ENCODE measurements around the gene DALRD3.

DNA sequence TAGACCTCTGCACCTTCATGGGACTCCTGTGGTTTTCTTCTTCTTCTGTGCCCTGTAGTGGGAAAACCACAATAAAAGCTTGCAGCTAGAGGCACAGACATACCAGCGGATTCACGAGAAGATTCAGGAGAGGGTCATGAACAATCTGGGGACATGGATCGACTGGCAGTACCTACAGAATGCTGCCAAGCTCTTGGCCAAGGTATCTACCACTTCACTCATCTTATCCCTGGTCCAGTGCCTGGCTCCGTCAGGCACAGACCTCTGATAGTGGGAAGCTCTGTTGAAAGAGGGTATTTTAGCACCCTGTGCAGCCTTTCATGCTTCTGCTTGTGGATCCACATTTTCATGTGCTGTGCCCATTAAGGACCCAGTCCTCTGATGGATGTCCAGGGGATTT is 38.1 kb downstream of the DALRD3 start:
- no peak for TF ChIP-seq CTCF (IDR thresholded peaks at IDR 0.05)
- TF ChIP-seq RXRA (IDR thresholded peaks at IDR 0.05; ENCODE audit: borderline replicate concordance, low read depth): no peak
- no peak for TF ChIP-seq CHD2 (IDR thresholded peaks at IDR 0.05; ENCODE audit: low read length, partially characterized antibody)
- no peak for TF ChIP-seq EZH2phosphoT487 (IDR thresholded peaks at IDR 0.05; ENCODE audit: borderline replicate concordance, low read depth)
- TF ChIP-seq TCF12 (IDR thresholded peaks at IDR 0.05): no peak
- no peak for TF ChIP-seq NFIC (IDR thresholded peaks at IDR 0.05; ENCODE audit: borderline replicate concordance)
- TF ChIP-seq ELF1 (IDR thresholded peaks at IDR 0.05): no peak
- TF ChIP-seq RAD21 (IDR thresholded peaks at IDR 0.05; ENCODE audit: low read length): no peak
- TF ChIP-seq POLR2AphosphoS5 (IDR thresholded peaks at IDR 0.05; ENCODE audit: low read depth, low read length): no peak
- TF ChIP-seq GATA2 (CRISPR knock-in tag; IDR thresholded peaks at IDR 0.05): no peak

Measured in SK-N-SH (cell line).